HG02885 (cell line): Measurements from ENCODE around the gene THADA.
A peak's percentile ranks its signal among the peaks of the same experiment; 100 is the strongest.
"Not testable (repeated sequence)": the region's sequence is repeated elsewhere in the genome, so short reads cannot be mapped to it uniquely, and the experiment has no call there.

Experiments used
- ATAC-seq: cut with Tn5 transposase; IDR thresholded peaks from one replicate; pipeline ENCODE4 v1.9.1; 2021; ENCODE audit warnings: mild to moderate bottlenecking; ENCODE audit not compliant: unreplicated experiment, poor library complexity

The THADA gene, protein sequence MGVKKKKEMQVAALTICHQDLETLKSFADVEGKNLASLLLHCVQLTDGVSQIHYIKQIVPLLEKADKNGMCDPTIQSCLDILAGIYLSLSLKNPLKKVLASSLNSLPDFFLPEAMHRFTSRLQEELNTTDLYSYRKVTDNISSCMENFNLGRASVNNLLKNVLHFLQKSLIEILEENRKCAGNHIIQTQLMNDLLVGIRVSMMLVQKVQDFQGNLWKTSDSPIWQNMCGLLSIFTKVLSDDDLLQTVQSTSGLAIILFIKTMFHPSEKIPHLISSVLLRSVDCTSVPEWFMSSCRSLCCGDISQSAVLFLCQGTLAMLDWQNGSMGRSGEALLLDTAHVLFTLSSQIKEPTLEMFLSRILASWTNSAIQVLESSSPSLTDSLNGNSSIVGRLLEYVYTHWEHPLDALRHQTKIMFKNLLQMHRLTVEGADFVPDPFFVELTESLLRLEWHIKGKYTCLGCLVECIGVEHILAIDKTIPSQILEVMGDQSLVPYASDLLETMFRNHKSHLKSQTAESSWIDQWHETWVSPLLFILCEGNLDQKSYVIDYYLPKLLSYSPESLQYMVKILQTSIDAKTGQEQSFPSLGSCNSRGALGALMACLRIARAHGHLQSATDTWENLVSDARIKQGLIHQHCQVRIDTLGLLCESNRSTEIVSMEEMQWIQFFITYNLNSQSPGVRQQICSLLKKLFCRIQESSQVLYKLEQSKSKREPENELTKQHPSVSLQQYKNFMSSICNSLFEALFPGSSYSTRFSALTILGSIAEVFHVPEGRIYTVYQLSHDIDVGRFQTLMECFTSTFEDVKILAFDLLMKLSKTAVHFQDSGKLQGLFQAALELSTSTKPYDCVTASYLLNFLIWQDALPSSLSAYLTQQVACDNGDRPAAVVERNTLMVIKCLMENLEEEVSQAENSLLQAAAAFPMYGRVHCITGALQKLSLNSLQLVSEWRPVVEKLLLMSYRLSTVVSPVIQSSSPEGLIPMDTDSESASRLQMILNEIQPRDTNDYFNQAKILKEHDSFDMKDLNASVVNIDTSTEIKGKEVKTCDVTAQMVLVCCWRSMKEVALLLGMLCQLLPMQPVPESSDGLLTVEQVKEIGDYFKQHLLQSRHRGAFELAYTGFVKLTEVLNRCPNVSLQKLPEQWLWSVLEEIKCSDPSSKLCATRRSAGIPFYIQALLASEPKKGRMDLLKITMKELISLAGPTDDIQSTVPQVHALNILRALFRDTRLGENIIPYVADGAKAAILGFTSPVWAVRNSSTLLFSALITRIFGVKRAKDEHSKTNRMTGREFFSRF (N-terminal part only)

DNA sequence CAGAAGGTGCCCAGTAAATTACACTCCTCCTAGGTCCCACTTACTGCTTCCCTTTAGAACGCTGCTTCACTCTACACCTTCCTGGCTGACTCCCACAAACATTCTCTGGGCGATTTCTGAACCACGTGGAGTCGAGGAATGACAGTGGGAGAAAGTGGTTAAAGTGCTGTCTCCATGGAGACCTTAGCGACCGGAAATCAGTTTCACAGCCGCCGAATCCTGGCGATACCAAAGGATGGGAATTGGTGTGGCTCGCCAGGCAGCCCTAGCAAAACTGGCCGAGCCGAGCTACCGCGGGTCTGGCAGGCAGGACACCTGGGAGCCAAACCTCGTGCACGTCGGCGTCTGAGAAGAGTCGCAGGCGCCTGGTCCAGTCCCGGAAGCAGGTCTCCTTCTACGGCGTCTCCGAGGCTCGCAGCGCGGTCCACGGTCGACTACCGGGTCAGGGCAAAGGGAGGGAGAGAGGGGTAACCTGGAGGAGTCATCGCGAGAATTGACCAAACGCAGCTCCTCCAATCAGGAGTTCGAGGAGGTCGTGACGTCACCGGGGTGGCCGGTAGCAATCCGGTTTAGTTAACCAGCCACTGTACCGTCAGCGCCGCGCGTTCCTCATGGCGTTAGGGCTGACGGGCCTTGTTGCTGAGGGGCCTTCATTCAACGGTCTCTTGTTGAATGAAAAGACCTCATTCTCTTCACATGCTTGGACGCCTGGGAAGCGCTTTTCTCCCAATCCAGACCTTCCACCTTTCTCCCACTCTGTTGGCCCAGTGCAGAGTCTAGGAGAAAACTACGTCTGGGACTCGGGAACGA lies at the start of gene THADA:
TSS of gene THADA (minus strand) at position 436 of the 810 bp plus-strand sequence. CDS start 3,646 bp downstream, outside the sequence.
- ATAC-seq: peak; percentile 99

DNA sequence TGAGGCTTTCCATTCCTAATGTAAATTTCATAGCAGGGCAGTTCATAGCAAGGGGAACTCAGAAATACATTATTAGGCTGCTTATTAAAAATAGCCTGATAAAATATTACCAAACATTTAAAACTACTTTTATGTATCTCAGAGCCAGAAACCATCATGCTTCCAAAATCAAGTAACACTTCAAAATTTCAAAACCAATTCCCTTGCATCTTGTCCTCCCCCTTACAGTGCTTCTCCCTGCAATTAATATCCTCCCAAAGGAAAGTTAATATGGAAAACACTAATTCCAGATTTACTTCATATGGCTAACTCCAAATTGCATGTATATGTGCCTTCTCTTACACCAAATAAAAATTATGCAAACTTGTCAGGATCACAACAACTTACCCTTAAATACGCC lies 47.8 kb upstream of the THADA start:
- ATAC-seq: no peak

GRCh38 chr2:43642363-43642762 lies 46.5 kb upstream of the THADA start:
- no peak for ATAC-seq

DNA sequence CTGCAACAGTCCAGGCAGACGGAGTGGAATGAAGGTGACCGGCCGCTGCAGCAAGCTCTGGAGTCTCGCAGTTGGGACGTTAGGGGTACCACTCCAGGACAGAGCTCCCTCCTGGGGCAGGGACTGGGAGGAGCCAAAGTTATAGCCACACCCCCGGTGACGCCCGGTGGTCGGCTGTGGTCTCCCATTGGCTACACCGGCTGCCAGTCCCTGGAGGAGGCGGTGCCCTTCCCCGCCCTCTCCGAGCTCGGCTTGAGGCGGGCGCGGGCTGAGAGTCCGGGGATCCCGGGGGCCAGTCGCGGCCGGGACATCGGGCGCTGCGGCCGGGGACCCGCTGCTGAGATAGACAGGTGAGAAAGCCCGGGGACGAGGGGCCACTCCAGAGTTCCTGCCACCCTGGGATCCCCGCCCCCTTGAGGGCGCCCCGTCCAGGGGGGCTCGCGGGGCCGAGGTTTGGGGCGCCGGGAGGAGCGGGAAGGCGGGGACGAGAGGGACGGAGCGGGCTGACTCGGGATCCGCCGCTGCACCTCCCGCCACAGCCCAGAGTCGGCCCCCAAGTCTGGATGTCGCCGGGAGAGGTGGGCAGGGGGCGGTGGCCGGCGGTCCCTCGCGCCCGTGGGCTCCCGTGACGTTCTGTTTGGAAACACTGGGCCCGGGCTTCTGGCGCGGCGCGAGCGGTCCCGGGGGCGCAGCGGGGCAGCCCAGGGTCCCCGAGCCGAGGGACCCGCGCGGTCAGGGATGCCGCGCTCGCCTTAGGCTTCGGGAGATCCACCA lies 41.4 kb upstream of the THADA start, which contains the start of gene PLEKHH2:
TSS of gene PLEKHH2 (plus strand) at position 231 of the 774 bp plus-strand sequence. CDS start 7,414 bp downstream, outside the sequence.
- ATAC-seq: peak; percentile 100

DNA sequence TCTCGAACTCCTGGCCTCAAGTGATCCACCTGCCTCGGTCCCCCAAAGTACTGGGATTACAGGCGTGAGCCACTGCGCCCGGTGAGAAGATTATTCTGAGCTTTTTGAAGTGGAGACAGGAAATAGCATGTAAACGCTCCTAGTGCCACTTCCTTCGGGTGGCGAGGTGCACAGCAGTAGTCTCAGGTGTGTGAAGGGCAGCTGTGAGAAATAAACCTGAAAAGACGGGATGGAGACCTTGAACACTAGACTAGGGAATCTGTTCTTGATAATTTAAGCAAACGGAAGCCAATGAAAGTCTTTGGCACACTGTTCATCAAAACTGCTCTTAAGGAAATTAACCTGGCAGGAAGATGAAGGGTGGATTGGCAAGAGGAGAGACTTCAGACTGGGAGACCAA lies 40.8 kb upstream of the THADA start:
- ATAC-seq: no peak

DNA sequence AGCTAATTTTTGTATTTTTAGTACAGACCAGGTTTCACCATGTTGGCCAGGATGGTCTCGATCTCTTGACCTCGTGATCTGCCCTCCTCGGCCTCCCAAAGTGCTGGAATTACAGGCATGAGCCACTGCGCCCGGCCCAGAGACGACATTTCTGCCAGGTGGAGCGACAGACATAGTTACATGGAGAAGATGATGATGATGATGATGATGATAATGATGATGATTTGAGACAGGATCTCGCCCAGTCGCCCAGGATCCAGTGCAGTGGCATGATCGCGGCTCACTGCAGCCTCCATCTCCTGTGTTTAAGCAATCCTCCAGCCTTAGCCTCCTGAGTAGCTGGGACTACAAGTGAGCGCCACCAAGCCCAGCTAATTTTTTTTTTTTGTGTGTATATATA lies 40.3 kb upstream of the THADA start:
- not testable (repeated sequence) for ATAC-seq

DNA sequence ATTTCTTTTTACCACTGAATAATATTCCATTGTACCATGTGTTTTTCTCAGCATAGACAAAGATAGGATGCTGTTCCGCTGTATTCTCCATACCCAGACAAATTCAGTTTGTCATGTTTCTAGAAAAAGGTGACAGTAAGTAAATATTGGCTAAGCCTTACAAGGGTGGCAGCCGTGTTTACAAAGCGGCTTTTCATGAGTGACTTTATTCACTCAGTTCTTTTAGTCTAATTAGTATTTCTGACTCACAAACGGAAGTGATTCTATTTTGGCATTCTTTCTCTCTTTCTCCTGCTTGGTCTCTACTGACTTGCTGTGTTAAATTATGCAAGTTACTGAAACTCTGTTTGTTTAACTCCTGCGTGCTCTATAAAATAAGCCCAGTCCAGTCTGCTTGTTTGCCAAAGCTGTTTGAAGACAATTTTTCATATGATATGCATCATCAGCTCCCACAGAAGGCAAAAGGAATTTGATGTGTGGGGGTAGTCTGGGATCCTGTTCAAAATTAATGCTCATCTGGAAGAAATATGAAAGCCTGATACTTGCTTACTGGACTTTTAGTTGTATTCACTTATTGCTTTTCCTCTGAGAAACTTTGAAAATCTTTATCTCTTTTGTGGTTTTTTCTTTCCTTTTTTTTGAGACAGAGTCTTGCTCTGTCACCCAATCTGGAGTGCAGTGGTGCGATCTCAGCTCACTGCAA lies 38.9 kb upstream of the THADA start:
- ATAC-seq: no peak

- no peak for ATAC-seq
Observed at GRCh38 chr2:43631618-43632317, 35.9 kb upstream of the THADA start.

DNA sequence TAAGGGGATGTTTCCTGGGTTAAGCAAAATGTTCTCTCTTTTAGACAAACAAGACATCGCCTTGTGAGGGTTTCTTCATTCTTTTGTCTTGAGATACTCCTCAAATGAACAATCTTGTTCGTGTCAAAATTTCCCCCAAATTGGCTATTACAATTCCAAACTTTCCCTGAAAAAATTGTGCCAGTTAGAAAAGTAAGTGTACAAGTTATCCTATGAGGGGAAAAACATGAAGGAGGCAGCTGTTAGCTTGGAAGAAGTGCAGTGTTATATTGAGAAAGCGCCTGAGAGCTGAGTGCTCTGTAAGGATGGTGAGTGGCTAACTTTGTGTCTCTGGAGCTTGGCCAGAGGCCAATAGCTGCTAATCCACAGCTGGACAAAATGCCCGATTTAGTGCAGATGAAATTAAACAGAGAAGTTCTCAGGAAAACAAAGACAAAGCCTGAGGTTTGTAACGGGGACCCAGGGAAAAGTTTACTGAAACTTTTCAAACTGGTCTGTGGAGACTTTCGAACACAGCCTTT lies 27.2 kb upstream of the THADA start:
- no peak for ATAC-seq

- no peak for ATAC-seq
Observed at GRCh38 chr2:43619511-43619910, 23.7 kb upstream of the THADA start.

DNA sequence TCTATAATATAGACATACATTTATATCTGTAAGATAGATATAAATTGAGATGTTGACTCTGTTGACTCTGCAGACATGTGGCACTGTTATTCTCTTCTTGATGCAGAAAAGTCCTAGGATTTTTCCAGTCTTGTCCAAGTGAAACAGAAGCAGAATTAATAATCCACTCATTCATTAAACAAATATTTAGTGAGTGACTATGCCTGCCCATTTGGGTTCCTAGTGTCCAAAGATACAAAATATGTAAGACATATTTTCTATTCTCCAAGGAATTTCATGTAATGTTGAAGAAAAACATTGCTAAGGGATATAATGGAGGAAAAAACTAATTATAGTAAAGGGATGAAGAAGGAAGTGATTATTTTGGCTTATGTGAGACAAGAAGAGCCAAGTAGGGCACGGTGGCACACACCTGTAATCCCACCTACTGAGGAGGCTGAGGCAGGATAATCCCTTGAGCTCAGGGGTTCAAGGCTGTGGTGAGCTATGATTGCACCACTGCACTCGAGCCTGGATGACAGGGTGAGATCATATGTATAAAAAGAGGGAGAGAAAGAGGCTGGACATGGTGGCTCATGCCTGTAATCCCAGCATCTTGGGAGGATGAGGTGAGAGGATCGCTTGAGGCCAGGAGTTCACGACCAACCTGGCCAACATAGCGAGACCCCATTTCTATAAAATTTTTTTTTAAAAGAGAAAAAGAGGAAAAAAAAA lies 21.3 kb upstream of the THADA start:
- ATAC-seq: no peak

DNA sequence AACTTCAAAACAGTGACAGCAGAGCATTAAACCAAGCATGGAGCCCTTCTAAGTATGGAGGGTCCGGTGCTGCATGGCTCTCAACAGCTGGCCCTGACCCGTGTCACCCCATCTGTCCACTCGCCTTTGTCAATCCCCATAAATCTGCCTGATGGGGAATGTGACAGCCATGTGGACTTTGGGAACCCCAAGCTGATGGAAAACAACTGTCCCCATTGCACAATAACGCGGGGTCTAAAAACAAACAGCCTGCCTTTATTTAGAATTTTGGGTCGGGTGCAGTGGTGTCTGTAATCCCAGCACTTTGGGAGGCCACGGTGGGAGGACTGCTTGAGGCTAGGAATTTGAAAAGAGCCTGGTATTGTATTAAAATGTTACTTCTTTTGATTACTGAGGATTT lies 17.1 kb upstream of the THADA start:
- no peak for ATAC-seq

GRCh38 chr2:43611987-43612894 lies 16.4 kb upstream of the THADA start:
- peak; percentile 72 for ATAC-seq

GRCh38 chr2:43610361-43610760 lies 14.5 kb upstream of the THADA start:
- ATAC-seq: no peak

- no peak for ATAC-seq
Observed at GRCh38 chr2:43609290-43609918, 13.6 kb upstream of the THADA start.
